ENCODE measurements around the gene EMP1.

- TF ChIP-seq, protein P1, sequence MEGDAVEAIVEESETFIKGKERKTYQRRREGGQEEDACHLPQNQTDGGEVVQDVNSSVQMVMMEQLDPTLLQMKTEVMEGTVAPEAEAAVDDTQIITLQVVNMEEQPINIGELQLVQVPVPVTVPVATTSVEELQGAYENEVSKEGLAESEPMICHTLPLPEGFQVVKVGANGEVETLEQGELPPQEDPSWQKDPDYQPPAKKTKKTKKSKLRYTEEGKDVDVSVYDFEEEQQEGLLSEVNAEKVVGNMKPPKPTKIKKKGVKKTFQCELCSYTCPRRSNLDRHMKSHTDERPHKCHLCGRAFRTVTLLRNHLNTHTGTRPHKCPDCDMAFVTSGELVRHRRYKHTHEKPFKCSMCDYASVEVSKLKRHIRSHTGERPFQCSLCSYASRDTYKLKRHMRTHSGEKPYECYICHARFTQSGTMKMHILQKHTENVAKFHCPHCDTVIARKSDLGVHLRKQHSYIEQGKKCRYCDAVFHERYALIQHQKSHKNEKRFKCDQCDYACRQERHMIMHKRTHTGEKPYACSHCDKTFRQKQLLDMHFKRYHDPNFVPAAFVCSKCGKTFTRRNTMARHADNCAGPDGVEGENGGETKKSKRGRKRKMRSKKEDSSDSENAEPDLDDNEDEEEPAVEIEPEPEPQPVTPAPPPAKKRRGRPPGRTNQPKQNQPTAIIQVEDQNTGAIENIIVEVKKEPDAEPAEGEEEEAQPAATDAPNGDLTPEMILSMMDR (IDR thresholded peaks at IDR 0.05; ENCODE audit: low read length) = no peak
- TF ChIP-seq EZH2 (IDR thresholded peaks at IDR 0.05; ENCODE audit: borderline replicate concordance, low read length) = no peak
Observed at GRCh38 chr12:13199592-13199991, 3.1 kb downstream of the EMP1 start.
